Activated CD4-positive, alpha-beta T cell treated with anti-CD3 and anti-CD28 coated beads, Interleukin-2, Interleukin-4, amounts not matched to agents 100 ng/mL and 50 ng/mL, durations not matched to agents 16 hours and 8 hours (primary cell): ENCODE measurements around the gene HRH1.

Experiments
- DNase-seq: peaks from one replicate; pipeline ENCODE4 v3.0.0-alpha.2; 2020; ENCODE audit warnings: low spot score

Gene HRH1

DNA sequence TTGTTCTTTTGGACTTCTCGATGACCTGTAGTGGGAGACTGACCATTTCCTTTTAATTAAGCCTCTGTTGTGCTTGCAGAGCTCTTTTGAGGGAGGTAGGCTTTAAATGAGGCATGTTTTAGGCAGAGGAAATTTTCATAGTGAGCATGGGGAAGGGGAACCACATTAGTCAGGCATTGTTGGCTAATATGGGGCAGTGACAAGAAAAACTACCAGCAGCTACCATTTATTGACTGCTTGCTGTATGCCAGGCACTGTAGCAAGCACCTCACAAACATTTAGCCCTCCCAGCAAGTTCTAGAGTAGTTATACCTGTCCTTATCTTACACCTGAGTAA is 128.8 kb downstream of the HRH1 start:
- DNase-seq: no peak

DNA sequence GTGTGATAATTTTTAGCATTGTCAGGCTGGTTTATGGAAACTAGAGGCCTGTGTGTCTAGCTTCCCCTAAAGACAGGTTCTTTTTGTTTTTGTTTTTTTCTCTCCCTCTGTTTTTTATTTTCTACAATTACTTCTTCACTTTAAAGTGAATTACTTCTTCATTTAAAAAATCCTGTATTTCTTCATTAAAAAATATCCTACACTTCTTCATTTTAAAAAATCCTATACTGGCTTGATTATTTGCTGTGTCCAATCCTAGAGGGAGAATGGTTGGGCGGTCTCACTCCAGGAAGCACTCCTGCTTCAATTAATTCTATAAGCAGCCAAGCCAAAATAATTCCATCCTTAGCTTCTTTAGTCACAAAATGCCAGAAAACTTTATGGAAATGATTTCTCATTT is 129.7 kb downstream of the HRH1 start:
- DNase-seq: no peak

DNA sequence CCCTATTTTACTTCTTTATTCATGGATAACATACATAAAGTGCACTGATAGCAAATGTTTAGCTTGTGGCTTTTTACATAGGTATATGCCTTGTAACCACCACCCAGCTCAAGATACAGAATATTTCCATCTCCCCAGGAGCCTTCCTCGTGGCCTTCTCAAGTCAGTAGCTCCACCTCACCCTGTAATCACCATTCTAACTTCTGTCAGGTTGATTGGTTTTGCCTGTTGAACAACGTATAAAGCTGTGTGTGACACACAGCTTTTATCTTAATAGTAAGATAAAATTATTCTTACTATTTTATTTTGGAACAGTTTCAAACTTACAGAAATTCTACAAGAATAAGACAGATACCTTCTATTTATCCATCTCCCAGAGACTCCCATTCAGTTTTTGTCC is 131.2 kb downstream of the HRH1 start:
- no peak for DNase-seq

DNA sequence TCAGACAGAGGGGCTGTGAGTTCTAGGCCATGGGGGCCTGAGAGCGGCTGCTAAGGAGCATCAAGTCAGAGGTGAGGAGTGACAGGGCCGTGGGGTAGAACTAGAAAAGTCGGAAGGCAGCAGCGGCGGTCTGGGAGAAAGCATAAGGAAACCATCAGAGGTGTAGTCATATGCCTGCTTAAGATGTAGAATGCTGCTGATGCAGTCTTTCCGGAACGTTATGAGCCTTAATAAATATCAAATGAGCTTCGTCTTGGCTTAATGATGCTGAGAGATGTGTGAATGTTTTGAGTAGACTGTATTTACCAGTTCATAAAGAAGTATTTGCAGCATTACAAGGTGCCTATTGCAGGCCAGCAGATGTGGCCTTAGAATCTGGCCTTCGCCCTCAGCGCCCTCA is 133.1 kb downstream of the HRH1 start:
- no peak for DNase-seq

DNA sequence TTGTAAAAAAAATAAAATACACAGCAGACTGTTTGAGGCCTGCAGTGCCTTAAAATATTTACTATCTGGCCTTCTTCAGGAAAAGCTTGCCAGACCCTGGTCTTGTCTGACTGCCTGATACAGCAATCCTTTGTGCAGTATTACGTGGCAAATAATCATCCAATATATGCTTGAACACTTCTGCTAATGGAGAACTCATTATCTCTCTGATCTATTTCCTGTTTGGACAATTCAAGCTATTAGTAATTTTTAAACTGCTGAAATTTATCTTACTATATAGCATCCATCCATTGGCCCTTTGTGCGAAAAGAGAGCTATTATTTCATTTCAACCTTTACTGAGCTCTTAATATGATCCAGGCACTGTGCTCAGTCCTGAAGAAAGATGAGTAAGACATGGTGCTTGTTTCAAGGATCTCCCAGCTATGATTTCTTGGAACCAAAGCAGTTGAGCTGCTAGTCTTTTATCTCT is 133.8 kb downstream of the HRH1 start:
- no peak for DNase-seq

GRCh38 chr3:11288786-11289637 is 134.7 kb downstream of the HRH1 start:
- no peak for DNase-seq

DNA sequence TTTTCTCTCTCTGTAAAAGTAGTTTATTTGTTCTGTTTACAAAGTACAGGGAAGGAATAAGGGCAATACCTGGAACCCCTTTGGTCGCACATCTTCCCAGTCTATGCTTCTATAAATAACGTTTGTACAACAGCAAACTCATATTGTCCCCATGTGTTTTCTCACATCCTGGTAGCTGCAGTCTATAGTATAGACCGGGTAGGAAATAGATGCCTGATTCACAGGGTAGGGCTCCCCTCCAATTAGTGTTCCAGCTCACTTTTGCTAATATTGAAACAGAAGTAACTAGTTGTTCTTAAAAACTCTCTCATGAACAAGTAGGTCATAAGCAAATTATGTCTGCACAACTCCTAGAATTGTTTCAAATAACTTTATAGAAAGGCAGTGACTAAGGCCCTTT is 135.6 kb downstream of the HRH1 start:
- peak; percentile 52 for DNase-seq

GRCh38 chr3:11290743-11291680 is 136.7 kb downstream of the HRH1 start:
- DNase-seq: peak; percentile 71

- no peak for DNase-seq
Observed at GRCh38 chr3:11291808-11292207, 137.5 kb downstream of the HRH1 start.

GRCh38 chr3:11297126-11297525 is 142.8 kb downstream of the HRH1 start:
- DNase-seq: no peak

GRCh38 chr3:11300970-11301369 is 146.7 kb downstream of the HRH1 start:
- peak; percentile 36 for DNase-seq

GRCh38 chr3:11302444-11302843 is 148.2 kb downstream of the HRH1 start:
- DNase-seq: no peak

GRCh38 chr3:11304175-11304574 is 149.9 kb downstream of the HRH1 start:
- DNase-seq: no peak

- DNase-seq: no peak
Observed at GRCh38 chr3:11305509-11305908, 151.2 kb downstream of the HRH1 start.

DNA sequence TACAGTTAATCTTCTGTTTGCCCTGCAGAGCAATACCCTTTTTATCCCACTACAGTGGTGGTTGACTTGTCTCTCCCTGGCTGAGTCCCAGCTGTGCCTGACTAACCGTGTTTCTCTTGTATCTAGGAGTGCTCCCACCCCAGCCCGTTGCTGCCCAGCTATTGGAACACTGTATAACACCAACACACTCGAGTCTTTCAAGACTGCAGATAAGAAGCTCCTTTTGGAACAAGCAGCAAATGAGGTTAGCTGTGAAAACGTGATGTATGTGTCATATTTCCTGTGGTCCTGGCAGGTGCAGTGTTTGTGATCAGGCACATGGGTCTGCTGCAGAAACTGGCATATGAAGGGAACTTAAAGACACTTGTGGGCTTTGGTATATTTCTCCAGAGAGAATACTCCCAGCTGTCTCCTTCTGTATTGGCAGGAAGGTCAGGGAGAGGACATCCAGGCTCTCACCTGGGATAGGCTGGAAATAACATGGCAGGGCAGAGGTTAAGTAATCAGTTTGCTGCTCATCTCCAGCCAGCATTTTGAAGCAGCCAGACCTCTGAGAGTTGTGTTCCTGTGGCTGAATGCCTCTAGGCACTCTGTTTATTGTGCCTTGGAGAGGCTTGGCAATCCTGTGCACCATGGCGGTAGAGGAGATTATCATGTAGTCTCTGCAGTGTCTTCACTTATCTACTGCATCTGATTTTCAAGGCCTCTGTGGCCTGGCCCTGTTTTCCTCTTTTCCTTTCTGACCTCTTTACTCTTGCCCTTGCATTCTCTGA is 152.7 kb downstream of the HRH1 start:
- peak; percentile 75 for DNase-seq

- no peak for DNase-seq
Observed at GRCh38 chr3:11307830-11308432, 153.6 kb downstream of the HRH1 start.

- DNase-seq: no peak
Observed at GRCh38 chr3:11310258-11310657, 156.0 kb downstream of the HRH1 start.

DNA sequence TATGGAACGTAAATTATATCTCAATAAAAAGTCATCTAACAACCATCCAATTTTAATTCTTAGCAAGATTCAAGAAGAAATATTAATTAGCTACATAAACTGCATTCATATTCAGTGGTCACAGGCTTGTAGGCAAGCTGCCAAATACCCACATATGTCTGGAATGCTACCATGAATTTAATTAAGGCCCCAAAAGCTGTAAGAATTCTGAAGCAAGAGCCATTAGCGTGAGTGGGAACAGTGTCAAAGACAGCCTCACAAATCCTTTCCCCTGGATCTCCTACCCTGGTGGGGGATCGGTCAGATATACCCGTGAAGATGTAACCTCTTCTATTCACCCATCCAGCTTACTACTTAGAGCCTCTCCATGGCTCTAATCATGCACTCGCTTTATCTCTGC is 157.9 kb downstream of the HRH1 start:
- DNase-seq: no peak
